Keratinocyte (primary cell): Measurements from ENCODE around the gene INAFM2. TPM values are rescaled to one million over a fixed set of nuclear protein-coding genes. Genes with fewer than 3 reads are reported as not detected.

ENCODE experiments used
- DNase-seq: peaks from one replicate; pipeline ENCODE4 v3.0.0-alpha.2; 2011; ENCODE audit warnings: low read depth, missing footprints, low spot score
- FAIRE-seq: peaks from 2 replicates; lab custom pipeline; 2011; peaks lifted over from hg19 to GRCh38; lab: Jason Lieb, UNC
- H2AFZ ChIP-seq: 2 replicates; pipeline ENCODE4 v1.6.0; 2012; ENCODE audit warnings: low read length, control low read depth, inconsistent platforms; ENCODE audit not compliant: control insufficient read depth
- H3K27ac ChIP-seq: 2 replicates; pipeline ENCODE4 v1.5.1; 2011; ENCODE audit warnings: low read length; ENCODE audit not compliant: control insufficient read depth, insufficient read depth
- H3K27me3 ChIP-seq: 3 replicates; pipeline ENCODE4 v1.6.0; 2011; ENCODE audit warnings: low read length; ENCODE audit not compliant: control insufficient read depth, insufficient read depth; ENCODE audit errors: extremely low read depth
- H3K36me3 ChIP-seq, 2 experiments: 2 replicates in 1 of 2; 3 replicates in 1 of 2; pipeline ENCODE4 v1.5.1; 2011; ENCODE audit warnings: low read length in 2 of 2, mild to moderate bottlenecking in 1 of 2; ENCODE audit not compliant: control insufficient read depth in 2 of 2, insufficient read depth in 2 of 2; ENCODE audit errors: extremely low read depth in 1 of 2
- H3K4me1 ChIP-seq: 3 replicates; pipeline ENCODE4 v1.5.1; 2011; ENCODE audit warnings: low read length; ENCODE audit not compliant: control insufficient read depth, insufficient read depth; ENCODE audit errors: extremely low read depth
- H3K4me2 ChIP-seq: 3 replicates; pipeline ENCODE4 v1.6.0; 2011; ENCODE audit warnings: low read depth, low read length; ENCODE audit not compliant: control insufficient read depth, insufficient read depth; ENCODE audit errors: extremely low read depth
- H3K4me3 ChIP-seq, 3 experiments: fragments of 200-600 bp in 1 of 3; sonication (generic) in 1 of 3; 2 replicates in 2 of 3; 3 replicates in 1 of 3; pipeline ENCODE4 v1.5.1; 2011 to 2016; ENCODE audit warnings: low read length in 3 of 3, mild to moderate bottlenecking in 3 of 3, control low read depth in 2 of 3, inconsistent platforms in 1 of 3, low read depth in 1 of 3, mixed read lengths in 1 of 3, mixed run types in 1 of 3, moderate library complexity in 1 of 3; ENCODE audit not compliant: control insufficient read depth in 2 of 3, insufficient read depth in 2 of 3; ENCODE audit errors: extremely low read depth in 1 of 3
- H3K79me2 ChIP-seq: 2 replicates; pipeline ENCODE4 v1.6.0; 2012; ENCODE audit warnings: low read length; ENCODE audit not compliant: control insufficient read depth, insufficient read depth
- H3K9ac ChIP-seq: 3 replicates; pipeline ENCODE4 v1.6.0; 2011; ENCODE audit warnings: low read length; ENCODE audit not compliant: control insufficient read depth, insufficient read depth; ENCODE audit errors: extremely low read depth
- H3K9me1 ChIP-seq: 3 replicates; pipeline ENCODE4 v1.6.0; 2011; ENCODE audit warnings: low read length; ENCODE audit not compliant: control insufficient read depth, insufficient read depth; ENCODE audit errors: extremely low read depth
- H3K9me3 ChIP-seq: 2 replicates; pipeline ENCODE4 v1.5.1; 2012; ENCODE audit warnings: low read depth, low read length; ENCODE audit not compliant: control insufficient read depth
- H4K20me1 ChIP-seq: 3 replicates; pipeline ENCODE4 v1.6.0; 2011; ENCODE audit warnings: low read length; ENCODE audit not compliant: control insufficient read depth, insufficient read depth; ENCODE audit errors: extremely low read depth
- EZH2 ChIP-seq: IDR thresholded peaks from one replicate; pipeline ENCODE4 v1.6.1; 2012; ENCODE audit warnings: inconsistent platforms, mild to moderate bottlenecking, low read length, moderate library complexity
- dilution Hi-C: fragments of 300-500 bp; cut with MboI; formaldehyde crosslinking; loops from one replicate; pipeline ENCODE4 v1.7.0; 2020; ENCODE audit warnings: low sequenced_read_pairs; ENCODE audit not compliant: extremely low pct_ligation_motif_present
- polyA plus RNA-seq, 5 experiments: library from polyadenylated mRNA; depleted of rRNA in 3 of 5; stranded (reverse) in 3 of 5; stranded (forward) in 1 of 5; unstranded in 1 of 5; fragments of >200 nt; gene quantifications; 1 replicate in 1 of 5; 2 replicates in 3 of 5; 3 replicates in 1 of 5; pipeline versions ENCODE4 v1.2.1 to v1.2.3, GENCODE V29; 2011 to 2012; ENCODE audit warnings: missing spikeins in 2 of 5, low read depth in 1 of 5, low replicate concordance in 1 of 5
- TF ChIP-seq, protein P1 (sequence below), 3 experiments: IDR thresholded peaks in 1 of 3; conservative IDR thresholded peaks in 1 of 3; optimal IDR thresholded peaks in 1 of 3; 2 replicates in 2 of 3; 3 replicates in 1 of 3; pipeline versions ENCODE3 to v1.5.1; 2011; ENCODE audit warnings: low read length in 3 of 3, mild to moderate bottlenecking in 3 of 3, moderate library complexity in 2 of 3, control low read depth in 1 of 3, inconsistent platforms in 1 of 3; ENCODE audit not compliant: insufficient read depth in 2 of 3; ENCODE audit errors: extremely low read depth in 1 of 3

The INAFM2 gene
- polyA plus RNA-seq, 1 donor (not counting 4 experiments of a cell fraction or from before 2014, with no cell fraction given) = 15.2 TPM

DNA sequence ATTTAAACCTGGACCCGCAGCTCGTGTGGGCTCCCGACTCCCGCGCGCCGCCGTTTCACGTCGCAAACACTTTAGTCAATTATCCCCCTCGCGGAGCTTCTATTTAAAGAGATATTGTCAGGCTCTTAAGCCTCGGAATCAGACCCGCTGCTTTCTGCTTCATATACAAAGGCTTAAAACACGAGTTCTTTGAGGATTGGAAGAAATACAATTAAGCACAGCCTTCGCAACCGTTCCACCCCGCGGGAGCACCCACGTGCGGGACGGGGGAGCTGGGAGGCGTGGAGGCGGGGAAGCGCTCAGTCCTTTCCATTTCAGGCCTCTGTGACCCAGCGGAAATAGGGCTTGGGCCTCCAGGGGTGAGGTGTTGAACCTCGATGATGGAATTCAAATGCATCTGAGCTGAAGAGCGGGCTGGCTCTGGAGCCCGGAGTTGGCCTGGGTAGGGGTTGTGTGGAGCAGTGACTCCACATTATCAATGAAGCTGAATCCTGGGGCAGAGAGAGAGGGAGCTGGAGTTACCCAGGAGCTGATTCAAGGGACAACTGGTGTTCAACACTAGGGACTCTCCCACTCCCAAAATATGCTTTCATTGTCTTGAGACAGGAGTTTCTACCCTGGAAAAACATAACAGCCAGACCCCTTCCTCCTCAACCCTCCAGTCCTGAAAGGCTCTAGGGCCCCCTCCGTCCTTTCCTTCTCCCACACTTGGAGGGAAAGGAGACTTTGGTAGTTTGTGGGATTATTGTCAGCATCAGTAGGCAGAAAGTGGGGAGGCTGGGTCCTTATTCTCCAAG is 43.0 kb upstream of the INAFM2 start:
- H3K27me3 ChIP-seq = peaks cover 45% of the 10 kb centered on the region
- FAIRE-seq (no peak), DNase-seq (no peak)

DNA sequence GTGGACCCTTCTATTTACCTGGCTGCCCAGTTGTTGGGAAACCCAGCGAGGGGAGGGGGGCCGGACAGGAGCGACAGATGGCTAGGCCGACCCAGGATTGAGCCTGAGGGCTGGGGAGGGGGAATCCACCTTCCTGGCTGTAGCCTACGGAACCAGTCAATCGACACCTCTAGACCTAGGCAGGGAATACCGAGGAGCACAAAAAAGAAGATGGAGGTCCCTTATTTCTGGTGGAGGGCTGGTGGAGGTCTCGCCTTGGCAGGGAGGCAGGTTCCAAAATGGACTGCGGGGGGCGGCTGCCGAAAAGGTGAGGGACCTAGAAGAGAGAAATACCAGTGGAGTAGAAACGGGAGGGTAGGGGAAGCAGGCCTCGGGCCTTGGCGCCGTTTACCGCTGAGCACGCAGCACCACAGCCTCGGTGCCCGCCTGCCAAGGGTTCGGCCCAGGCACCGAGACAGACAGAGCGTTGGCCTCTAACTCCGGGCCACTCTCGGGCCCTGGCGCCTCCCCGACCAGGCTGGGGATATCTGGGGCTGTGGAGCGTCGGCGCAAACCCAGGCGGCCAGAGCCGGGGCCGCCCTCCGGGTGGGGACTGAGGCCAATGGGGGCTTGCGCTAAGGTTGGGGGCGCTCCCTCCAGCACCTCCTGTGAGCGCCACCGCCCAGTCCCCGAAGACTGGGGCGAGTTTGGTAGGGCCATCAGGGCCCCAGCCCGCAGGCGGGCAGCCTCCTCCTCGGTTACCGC is 42.3 kb upstream of the INAFM2 start:
- Histone ChIP-seq H3K27ac (no peak overlapping the region), H3K4me3 (no peak overlapping the region), H3K27me3 (peaks cover 45% of the 10 kb centered on the region), H3K4me1 (peaks cover 14% of the 10 kb centered on the region), H3K79me2 (no peaks in the 10 kb centered on the region), H3K9me1 (no peaks in the 10 kb centered on the region), H3K36me3 (peaks cover 2 to 8% of the 10 kb centered on the region in 2 experiments), H3K9ac (no peak overlapping the region), H4K20me1 (peaks cover 2% of the 10 kb centered on the region), H3K9me3 (no peaks in the 10 kb centered on the region), H2AFZ (no peak overlapping the region), H3K4me2 (no peak overlapping the region)
- no peak for DNase-seq
- dilution Hi-C loops = no loop called here
- TF ChIP-seq EZH2 = no peak
- TF ChIP-seq, protein P1, sequence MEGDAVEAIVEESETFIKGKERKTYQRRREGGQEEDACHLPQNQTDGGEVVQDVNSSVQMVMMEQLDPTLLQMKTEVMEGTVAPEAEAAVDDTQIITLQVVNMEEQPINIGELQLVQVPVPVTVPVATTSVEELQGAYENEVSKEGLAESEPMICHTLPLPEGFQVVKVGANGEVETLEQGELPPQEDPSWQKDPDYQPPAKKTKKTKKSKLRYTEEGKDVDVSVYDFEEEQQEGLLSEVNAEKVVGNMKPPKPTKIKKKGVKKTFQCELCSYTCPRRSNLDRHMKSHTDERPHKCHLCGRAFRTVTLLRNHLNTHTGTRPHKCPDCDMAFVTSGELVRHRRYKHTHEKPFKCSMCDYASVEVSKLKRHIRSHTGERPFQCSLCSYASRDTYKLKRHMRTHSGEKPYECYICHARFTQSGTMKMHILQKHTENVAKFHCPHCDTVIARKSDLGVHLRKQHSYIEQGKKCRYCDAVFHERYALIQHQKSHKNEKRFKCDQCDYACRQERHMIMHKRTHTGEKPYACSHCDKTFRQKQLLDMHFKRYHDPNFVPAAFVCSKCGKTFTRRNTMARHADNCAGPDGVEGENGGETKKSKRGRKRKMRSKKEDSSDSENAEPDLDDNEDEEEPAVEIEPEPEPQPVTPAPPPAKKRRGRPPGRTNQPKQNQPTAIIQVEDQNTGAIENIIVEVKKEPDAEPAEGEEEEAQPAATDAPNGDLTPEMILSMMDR (optimal IDR thresholded peaks at IDR 0.05 in 1 of 3, IDR thresholded peaks at IDR 0.05 in 1 of 3, conservative IDR thresholded peaks at IDR 0.05 in 1 of 3; ENCODE audit: extremely low read depth in 1 of 3, insufficient read depth in 2 of 3, low read length in 3 of 3) = no peak
- FAIRE-seq = no peak

More for the DNA sequence above, 43.0 kb upstream of the INAFM2 start:
- dilution Hi-C loops = no loop called here
- no peak for TF ChIP-seq EZH2
- TF ChIP-seq, protein P1 (optimal IDR thresholded peaks at IDR 0.05 in 1 of 3, IDR thresholded peaks at IDR 0.05 in 1 of 3, conservative IDR thresholded peaks at IDR 0.05 in 1 of 3; ENCODE audit: extremely low read depth in 1 of 3, insufficient read depth in 2 of 3, low read length in 3 of 3) = no peak
- Histone ChIP-seq H3K4me3 (no peak overlapping the region), H3K79me2 (no peaks in the 10 kb centered on the region), H3K27ac (no peak overlapping the region), H2AFZ (no peak overlapping the region), H3K4me2 (no peak overlapping the region), H3K4me1 (peaks cover 7% of the 10 kb centered on the region), H3K9me1 (no peaks in the 10 kb centered on the region), H3K9me3 (no peaks in the 10 kb centered on the region), H3K36me3 (peaks cover 7 to 12% of the 10 kb centered on the region in 2 experiments), H3K9ac (no peak overlapping the region), H4K20me1 (peaks cover 2% of the 10 kb centered on the region)
